HL-60/S4 treated with retinoic acid at 250 ng/mL for 4 days and 3 days (cell line): Measurements from ENCODE around the gene MEOX1.

ENCODE experiments used
- in situ Hi-C: fragments of 300-500 bp; cut with MboI; formaldehyde crosslinking; loops from 2 replicates; pipeline ENCODE4 v1.7.0; 2022; ENCODE audit warnings: low sequenced_read_pairs

Gene MEOX1

GRCh38 chr17:43597624-43598356, 63.9 kb downstream of the MEOX1 start:
- in situ Hi-C loops = no loop called here

GRCh38 chr17:43595466-43595865, 66.3 kb downstream of the MEOX1 start:
- in situ Hi-C loops = no loop called here

DNA sequence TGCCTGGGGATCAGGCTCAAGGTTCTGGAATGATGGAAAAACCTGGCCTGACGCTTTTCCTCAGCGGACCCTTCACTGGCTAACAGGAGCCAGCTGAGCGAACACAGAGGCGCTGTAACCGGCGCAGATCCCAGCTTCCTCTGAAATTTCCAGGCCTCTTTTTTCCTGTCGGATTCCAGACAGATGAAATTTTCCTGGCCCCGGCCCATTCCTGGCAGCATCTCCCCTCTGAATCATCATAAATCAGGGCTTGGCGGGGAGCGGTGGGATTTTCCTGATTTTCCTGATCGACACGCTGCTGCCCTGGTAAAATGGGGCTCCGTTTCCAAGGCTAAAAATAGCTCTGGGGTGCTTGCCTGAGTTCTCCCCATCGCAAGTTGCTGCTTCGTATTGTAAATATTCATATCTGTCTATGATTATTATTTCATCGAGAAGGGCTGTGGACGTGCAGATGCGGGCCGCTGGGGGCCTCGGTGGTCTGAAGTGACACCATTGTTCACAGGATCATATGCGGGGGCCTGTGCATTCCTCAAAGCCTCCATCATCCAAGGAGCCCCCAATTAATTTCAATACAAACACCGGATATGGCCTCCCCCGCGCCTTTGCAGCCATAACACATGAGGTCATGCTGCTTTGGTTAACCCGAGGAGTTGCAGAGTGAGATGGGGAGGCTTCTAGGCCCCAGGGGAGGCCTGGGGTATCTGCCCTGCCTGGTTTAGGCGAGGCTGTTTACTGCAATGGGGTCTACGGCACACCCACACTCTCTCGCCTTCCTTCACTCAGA, 69.8 kb downstream of the MEOX1 start:
- in situ Hi-C loops = no loop called here

GRCh38 chr17:43591001-43591400, 70.7 kb downstream of the MEOX1 start:
- in situ Hi-C loops = no loop called here
